ENCODE measurements around the gene FAM229A.
A peak's percentile ranks its signal among the peaks of the same experiment; 100 is the strongest.

The FAM229A gene, protein sequence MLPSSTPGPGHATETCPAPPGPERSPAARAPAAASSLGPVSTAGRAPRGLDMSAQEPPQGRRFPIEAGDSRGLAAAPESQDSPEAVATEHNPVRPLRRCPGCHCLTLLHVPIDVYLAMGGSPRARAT

DNA sequence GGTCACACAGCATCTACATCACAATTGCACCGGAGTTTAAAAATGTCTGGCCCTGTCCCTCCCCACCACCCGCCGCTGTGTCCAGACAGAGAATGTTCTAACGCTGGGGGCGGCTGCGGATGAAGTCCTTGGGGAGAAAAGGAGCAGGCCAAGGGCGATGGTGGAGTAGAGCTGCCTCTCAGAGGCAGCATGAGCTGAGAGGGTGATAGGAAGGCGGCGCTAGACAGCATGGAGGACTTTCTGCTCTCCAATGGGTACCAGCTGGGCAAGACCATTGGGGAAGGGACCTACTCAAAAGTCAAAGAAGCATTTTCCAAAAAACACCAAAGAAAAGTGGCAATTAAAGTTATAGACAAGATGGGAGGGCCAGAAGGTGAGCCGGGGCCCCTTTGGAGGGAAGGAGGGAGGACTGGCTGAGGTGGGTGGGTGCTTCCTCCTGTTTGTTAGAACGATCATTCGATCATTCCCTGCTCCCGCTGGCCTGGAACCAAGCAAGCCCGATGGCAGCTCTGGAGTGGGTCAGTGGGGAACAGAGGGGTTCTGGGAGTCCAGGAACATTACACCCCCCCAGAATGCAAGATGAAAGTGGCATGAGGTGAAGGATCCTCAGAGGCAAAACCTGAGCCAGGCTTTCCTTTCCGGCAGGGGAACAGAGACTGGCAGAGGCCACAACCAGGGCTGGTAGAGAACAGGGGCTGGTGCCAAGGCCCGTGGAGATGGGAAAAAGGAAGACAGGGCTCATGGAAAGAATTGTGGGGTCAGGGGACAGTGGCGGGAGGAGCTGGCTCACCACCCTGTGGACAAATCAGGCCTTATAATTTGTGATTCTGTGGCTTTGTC is at the start of gene FAM229A, which contains the start of gene TSSK3:
TSS of gene FAM229A (minus strand) at position 12 of the 840 bp plus-strand sequence. CDS start 394 bp downstream, outside the sequence.
TSS of gene TSSK3 (plus strand) at position 66 of the 840 bp plus-strand sequence. CDS start at position 229, 163 bp downstream.
- no peak for TF ChIP-seq CTCF (IDR thresholded peaks at IDR 0.05; ENCODE audit: low read depth, low read length, missing control alignments)

DNA sequence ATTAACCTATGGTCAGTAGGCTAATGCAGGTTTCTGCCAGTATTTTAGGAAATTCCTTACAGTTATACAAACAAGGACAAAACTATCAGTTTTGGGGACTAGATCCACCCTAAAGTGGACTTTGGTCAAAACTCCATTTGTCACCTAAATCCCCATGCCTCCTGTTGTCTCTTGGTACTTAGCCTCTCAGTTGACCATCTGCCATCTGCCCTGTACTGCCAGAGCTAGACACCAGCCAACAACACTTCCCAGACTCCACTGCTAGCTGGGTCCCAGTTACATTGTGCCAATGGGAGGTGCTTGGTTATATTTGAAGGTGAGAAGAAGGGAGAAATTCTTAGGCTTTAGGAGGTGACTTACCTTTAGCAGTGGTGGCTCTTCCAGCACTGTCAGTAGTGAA is 49.0 kb upstream of the FAM229A start:
- TF ChIP-seq CTCF (IDR thresholded peaks at IDR 0.05; ENCODE audit: low read depth, low read length, missing control alignments) = no peak
- DNase-seq (ENCODE audit: low read depth) = no peak
- in situ Hi-C loops (cut with HindIII; ENCODE audit: low sequenced_read_pairs) = no loop called here
- H3K4me3 ChIP-seq (ENCODE audit: low read depth, low read length) = no peak overlapping the region

More for the DNA sequence above, at the start of gene FAM229A, which contains the start of gene TSSK3:
- DNase-seq (ENCODE audit: low read depth) = no peak
- in situ Hi-C loops (cut with HindIII; ENCODE audit: low sequenced_read_pairs) = no loop called here
- peak within 1 kb of the TSS; percentile 37 for H3K4me3 ChIP-seq (ENCODE audit: low read depth, low read length)

- no peak for TF ChIP-seq CTCF (IDR thresholded peaks at IDR 0.05; ENCODE audit: low read depth, low read length, missing control alignments)
- no peak for DNase-seq (ENCODE audit: low read depth)
- in situ Hi-C loops (cut with HindIII; ENCODE audit: low sequenced_read_pairs) = no loop called here
- H3K4me3 ChIP-seq (ENCODE audit: low read depth, low read length) = no peak overlapping the region
Measured at GRCh38 chr1:32406629-32407111, 44.4 kb upstream of the FAM229A start.

GRCh38 chr1:32405672-32406467 is 43.6 kb upstream of the FAM229A start:
- TF ChIP-seq CTCF (IDR thresholded peaks at IDR 0.05; ENCODE audit: low read depth, low read length, missing control alignments) = no peak
- DNase-seq (ENCODE audit: low read depth) = no peak
- H3K4me3 ChIP-seq (ENCODE audit: low read depth, low read length) = no peak overlapping the region
- in situ Hi-C loops (cut with HindIII; ENCODE audit: low sequenced_read_pairs) = no loop called here

DNA sequence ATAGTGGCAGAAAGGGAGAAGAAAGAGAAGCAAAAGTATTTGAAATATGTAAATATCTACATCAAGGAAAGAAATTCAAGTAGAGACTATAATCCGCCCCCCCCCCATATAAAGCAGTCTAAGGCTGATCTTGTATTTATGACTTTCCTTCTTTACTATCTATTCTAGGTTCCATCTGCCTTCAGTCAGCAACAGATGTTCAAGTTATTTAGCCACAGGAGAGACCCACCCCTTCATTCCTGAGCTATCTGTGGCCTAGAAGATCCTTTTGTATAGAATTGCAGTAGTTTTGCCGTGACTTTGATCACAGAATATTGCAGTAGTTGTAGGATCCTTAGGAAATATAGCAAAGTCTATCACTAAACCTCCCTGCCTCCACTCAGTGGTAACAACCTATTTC is 42.7 kb upstream of the FAM229A start:
- DNase-seq (ENCODE audit: low read depth) = no peak
- TF ChIP-seq CTCF (IDR thresholded peaks at IDR 0.05; ENCODE audit: low read depth, low read length, missing control alignments) = no peak
- in situ Hi-C loops (cut with HindIII; ENCODE audit: low sequenced_read_pairs) = no loop called here
- H3K4me3 ChIP-seq (ENCODE audit: low read depth, low read length) = no peak overlapping the region
